Neural crest cell (in vitro differentiated cells): ENCODE measurements around the gene SNRPA1. TPM values are rescaled to one million over a fixed set of nuclear protein-coding genes. Genes with fewer than 3 reads are reported as not detected.

Experiments
- DNase-seq: peaks from one replicate; pipeline ENCODE4 v3.0.0; 2021; ENCODE audit warnings: low read depth, mixed read lengths, low spot score
- H3K27ac Mint-ChIP-seq: one replicate; pipeline ENCODE4 v1.8.0; 2021; ENCODE audit warnings: mild to moderate bottlenecking, mixed read lengths; ENCODE audit not compliant: unreplicated experiment
- H3K27me3 Mint-ChIP-seq: 2 replicates; pipeline ENCODE4 v1.8.0; 2021; ENCODE audit warnings: low read depth, mild to moderate bottlenecking, mixed read lengths
- H3K36me3 Mint-ChIP-seq: 2 replicates; pipeline ENCODE4 v1.8.0; 2021; ENCODE audit warnings: low read depth, mild to moderate bottlenecking, mixed read lengths
- H3K4me1 Mint-ChIP-seq: 2 replicates; pipeline ENCODE4 v1.8.0; 2021; ENCODE audit warnings: mixed read lengths
- H3K4me3 Mint-ChIP-seq: one replicate; pipeline ENCODE4 v1.8.0; 2021; ENCODE audit warnings: mild to moderate bottlenecking, mixed read lengths
- H3K9me3 Mint-ChIP-seq: 2 replicates; pipeline ENCODE4 v1.8.0; 2021; ENCODE audit warnings: mixed read lengths
- CTCF ChIP-seq: fragments of 200-600 bp; sonication (generic); conservative IDR thresholded peaks from 2 replicates; pipeline ENCODE4 v1.5.0; 2021; ENCODE audit warnings: antibody characterized with exemption, mild to moderate bottlenecking
- total RNA-seq: library from RNA; stranded (reverse); gene quantifications from 2 replicates; pipeline ENCODE4 v1.2.1, GENCODE V29; 2021

Gene SNRPA1
- total RNA-seq, 1 donor from 2014 or later = 118 TPM

- Mint-ChIP-seq H3K9me3 (no peaks in the 10 kb centered on the region), H3K36me3 (peaks cover 4% of the 10 kb centered on the region), H3K27ac (no peak overlapping the region), H3K4me3 (no peak overlapping the region), H3K4me1 (peaks cover 72% of the 10 kb centered on the region), H3K27me3 (no peaks in the 10 kb centered on the region)
- no peak for DNase-seq
- TF ChIP-seq CTCF = no peak
Measured at GRCh38 chr15:101242999-101243336, 52.1 kb downstream of the SNRPA1 start.

GRCh38 chr15:101242160-101242998 is 52.7 kb downstream of the SNRPA1 start:
- TF ChIP-seq CTCF = no peak
- Mint-ChIP-seq H3K4me1 (peaks cover 68% of the 10 kb centered on the region), H3K36me3 (peaks cover 4% of the 10 kb centered on the region), H3K27ac (no peak overlapping the region), H3K27me3 (no peaks in the 10 kb centered on the region), H3K4me3 (no peak overlapping the region), H3K9me3 (no peaks in the 10 kb centered on the region)
- no peak for DNase-seq

GRCh38 chr15:101240358-101240757 is 54.7 kb downstream of the SNRPA1 start:
- peaks cover 5% of the 10 kb centered on the region for H3K36me3 Mint-ChIP-seq
- no peaks in the 10 kb centered on the region for H3K9me3 Mint-ChIP-seq
- peaks cover 47% of the 10 kb centered on the region for H3K4me1 Mint-ChIP-seq
- H3K27me3 Mint-ChIP-seq = no peaks in the 10 kb centered on the region
- H3K4me3 Mint-ChIP-seq = no peak overlapping the region
- DNase-seq = no peak
- no peak for TF ChIP-seq CTCF
- H3K27ac Mint-ChIP-seq = no peak overlapping the region

- Mint-ChIP-seq H3K4me1 (peaks cover 41% of the 10 kb centered on the region), H3K4me3 (no peak overlapping the region), H3K27me3 (no peaks in the 10 kb centered on the region), H3K36me3 (peaks cover 11% of the 10 kb centered on the region), H3K9me3 (no peaks in the 10 kb centered on the region), H3K27ac (no peak overlapping the region)
- no peak for TF ChIP-seq CTCF
- DNase-seq = no peak
Measured at GRCh38 chr15:101239724-101240136, 55.3 kb downstream of the SNRPA1 start.

GRCh38 chr15:101237251-101237650 is 57.8 kb downstream of the SNRPA1 start:
- Mint-ChIP-seq H3K4me1 (peaks cover 37% of the 10 kb centered on the region), H3K27ac (no peak overlapping the region), H3K36me3 (peaks cover 29% of the 10 kb centered on the region), H3K4me3 (no peak overlapping the region), H3K9me3 (no peaks in the 10 kb centered on the region), H3K27me3 (no peaks in the 10 kb centered on the region)
- DNase-seq = no peak
- no peak for TF ChIP-seq CTCF
